Mucosa of gallbladder (tissue), 1 donor: Measurements from ENCODE around the gene ARMC12. TPM values are rescaled to one million over a fixed set of nuclear protein-coding genes. Genes with fewer than 3 reads are reported as not detected.
"Not testable (repeated sequence)": the region's sequence is repeated elsewhere in the genome, so short reads cannot be mapped to it uniquely, and the experiment has no call there.

Experiments used
- DNase-seq: peaks from one replicate; pipeline ENCODE4 v3.0.0-alpha.2; 2020; ENCODE audit warnings: low spot score
- total RNA-seq: library from RNA; stranded (reverse); gene quantifications from one replicate; pipeline ENCODE4 v1.2.1, GENCODE V29; 2021
- donor health status: DM: no; HTN: no; CAD: no.

ARMC12 gene, protein sequence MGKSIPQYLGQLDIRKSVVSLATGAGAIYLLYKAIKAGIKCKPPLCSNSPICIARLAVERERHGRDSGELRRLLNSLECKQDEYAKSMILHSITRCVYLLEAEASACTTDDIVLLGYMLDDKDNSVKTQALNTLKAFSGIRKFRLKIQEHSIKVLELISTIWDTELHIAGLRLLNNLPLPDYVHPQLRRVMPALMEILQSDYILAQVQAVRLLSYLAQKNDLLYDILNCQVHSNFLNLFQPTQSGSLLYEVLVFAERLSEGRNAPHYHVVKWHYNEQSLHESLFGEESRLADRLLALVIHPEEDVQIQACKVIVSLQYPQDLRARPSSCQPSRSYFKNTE
- total RNA-seq: 1.1 TPM

DNA sequence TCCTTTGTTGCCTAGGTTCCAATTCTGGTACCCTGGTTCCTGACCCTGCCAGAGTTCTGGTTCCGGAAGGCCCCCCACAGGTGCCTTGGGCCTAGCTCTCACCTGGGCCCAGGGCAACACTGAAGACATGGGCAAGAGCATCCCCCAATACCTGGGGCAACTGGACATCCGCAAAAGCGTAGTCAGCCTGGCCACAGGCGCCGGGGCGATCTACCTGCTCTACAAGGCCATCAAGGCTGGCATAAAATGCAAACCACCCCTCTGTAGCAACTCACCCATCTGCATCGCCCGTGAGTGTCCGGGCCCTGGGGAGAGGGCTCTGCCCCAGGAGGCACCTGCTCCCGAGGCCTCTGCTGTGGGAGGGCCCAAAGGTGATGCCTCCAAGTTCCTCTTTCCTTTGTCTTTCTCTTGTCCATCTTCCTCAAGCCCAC, at the start of gene ARMC12:
TSS of gene ARMC12 (plus strand) at position 51 of the 431 bp plus-strand sequence. CDS start at position 128, 77 bp downstream.
- no peak for DNase-seq

DNA sequence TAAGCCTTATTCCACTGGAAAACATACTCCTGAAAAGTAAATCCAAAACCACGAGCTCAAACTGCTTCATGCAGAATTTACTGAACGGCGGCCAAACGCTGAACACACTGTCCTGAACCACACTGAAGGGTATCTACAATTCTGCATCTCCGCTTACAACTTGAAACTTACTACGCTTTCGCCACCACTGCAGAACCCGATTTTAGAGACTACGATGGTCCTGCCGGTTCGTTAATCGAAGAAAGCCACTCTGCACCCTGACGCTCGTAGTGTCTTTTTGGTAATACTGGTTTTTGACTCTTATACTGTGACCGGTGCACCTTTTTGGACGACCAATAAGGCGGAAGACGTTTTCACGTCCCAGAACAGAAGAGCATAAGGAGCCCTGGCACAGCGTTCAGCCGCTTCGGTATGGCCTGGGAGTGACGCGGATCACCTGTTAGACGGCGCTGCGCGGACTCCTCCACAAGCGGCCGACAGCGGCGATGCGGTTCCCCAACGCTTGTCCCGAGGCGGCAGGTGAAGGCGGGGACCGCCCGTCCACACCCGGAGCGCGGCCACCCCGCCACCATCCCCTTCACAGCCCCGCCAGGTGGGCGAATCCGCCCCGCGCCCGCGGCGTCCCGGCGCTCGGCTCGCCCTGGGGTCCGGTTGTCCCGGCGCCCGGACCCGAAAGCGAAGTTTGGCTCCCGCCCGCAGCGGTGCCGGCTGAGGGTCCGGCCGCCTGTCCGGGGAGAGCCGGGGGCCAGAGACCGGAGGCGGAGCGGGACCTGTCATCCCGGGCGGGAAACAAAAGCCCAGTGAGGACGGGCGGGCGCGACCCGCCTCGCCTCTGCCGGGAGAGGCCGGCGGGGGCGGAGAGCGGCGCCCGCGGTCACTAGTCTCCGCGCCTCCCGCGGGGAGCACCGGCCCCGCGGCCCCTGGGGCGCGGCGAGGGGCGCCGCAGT, 48.9 kb upstream of the ARMC12 start:
- DNase-seq: peak; percentile 50

DNA sequence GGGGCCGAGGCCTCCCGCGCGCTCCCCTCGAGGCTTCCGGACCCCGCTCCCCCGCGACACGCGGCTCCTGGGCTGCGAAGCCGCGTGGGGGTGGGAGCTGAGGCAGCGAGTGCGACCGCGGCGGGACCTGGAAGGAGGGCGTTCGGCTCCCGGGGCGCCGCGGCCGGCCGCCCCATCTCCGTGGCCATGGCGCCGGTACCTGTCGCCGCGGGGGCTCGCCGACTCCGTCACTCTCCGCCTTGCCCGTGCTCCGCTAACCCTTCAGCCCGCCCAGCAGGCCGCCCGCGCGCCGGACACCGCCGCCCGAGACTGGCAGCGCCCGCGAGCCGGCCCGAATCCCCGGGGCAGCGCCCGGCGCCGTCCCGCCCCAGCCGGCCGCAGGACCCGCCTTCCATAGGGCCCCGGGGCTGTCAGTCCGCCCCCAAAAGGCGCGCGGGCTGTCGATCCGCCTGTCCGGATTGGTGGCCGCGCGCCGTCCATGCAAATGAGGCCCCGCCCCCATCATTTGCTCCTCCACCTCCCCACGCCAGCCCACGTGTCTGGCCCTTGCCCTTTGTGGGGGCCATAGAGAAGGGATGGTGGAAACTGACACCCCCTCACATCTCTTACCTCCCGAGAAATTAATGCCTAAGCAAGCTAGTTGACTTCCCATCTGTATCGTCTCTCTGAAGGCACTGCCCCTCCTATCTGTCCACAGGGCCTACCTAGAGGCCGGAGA, 48.1 kb upstream of the ARMC12 start, which contains the start of gene FKBP5:
TSS of gene FKBP5 (minus strand) at position 311 of the 718 bp plus-strand sequence. CDS start 46,091 bp downstream, outside the sequence.
- DNase-seq: peak; percentile 94

DNA sequence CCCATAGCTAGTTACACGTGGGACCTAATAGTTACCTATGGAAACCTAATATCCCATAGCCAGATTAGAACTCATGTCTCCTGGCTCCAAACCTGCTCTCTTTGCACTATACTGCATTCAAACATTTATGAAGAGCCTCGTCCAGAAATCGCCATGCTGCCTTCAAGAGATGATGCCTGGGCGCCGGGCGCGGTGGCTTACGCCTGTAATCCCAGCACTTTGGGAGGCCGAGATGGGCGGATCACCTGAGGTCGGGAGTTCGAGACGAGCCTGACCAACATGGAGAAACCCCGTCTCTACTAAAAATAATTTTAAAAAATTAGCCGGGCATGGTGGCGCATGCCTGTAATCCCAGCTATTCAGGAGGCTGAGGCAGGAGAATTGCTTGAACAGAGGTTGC, 46.8 kb upstream of the ARMC12 start:
- DNase-seq: not testable (repeated sequence)

DNA sequence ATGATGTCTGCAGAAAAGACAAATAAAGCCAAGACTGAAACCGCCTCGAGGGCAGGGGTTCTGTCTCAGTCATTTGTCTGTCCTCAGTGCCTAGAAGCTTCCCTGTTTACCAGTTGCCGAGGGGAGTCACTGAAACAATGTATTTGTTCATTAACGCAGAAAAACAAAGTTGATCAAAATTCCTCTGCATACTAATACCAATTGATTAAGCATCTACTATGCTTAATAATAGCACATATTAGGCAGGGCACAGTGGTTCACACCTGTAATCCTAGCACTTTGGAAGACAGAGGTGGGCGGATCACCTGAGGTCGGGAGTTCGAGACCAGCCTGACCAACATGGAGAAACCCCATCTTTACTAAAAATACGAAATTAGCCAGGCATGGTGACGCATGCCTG, 46.3 kb upstream of the ARMC12 start:
- no peak for DNase-seq

DNA sequence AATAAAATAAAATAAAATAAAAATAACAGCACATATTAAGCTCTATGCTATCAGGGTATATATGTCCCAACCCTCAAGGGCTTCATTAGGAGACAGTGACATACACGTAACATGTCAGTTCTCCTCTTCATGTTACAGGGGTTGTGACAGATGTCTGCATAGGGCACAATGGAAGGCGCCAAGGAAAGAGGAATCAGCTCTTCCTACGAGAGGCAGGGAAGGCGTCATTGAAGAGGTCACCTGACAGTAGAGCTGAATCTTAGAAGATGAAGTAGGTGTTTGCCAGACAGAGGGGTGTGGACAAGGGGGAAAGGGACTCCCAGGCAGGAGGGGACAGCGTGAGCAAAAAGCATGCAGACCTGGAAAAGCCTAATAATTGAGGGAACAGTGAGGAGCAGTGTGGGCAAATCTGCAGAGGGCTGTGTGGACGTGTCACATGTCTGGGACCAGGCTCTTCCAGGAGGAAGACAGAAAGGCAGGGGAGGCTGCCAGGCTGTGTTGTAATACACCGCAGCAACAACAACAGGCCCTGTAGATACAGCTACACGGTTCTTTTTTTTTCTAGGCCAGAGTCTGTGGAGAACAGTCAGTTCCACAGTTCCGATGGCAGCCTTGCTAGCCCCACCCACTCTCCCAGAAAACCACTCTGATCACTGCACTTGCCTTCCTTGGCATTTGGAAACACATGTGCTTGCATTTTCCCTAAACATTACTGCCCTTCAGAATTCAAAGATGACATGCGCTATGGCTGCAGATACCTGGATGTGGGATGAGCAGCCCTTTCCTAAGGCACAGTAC, 45.6 kb upstream of the ARMC12 start:
- DNase-seq: peak; percentile 86

DNA sequence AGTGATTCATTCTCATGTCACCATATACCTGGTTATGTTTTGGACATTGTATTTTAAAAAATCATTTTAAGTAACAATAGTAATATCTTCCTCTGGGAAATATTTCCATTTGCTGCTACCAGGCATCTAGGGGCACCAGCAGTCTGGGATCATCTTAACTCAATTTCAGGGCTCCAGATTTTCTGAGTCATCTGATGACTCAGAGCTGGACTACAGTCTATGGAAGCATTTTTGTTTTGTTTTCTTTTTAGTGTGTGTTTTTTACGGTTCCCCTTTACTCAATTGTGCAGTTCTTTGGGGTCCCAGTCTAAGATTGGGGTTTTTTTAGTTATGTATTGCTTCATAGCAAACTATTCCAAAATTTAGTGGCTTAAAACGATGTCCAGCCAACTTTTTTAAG, 42.4 kb upstream of the ARMC12 start:
- no peak for DNase-seq

DNA sequence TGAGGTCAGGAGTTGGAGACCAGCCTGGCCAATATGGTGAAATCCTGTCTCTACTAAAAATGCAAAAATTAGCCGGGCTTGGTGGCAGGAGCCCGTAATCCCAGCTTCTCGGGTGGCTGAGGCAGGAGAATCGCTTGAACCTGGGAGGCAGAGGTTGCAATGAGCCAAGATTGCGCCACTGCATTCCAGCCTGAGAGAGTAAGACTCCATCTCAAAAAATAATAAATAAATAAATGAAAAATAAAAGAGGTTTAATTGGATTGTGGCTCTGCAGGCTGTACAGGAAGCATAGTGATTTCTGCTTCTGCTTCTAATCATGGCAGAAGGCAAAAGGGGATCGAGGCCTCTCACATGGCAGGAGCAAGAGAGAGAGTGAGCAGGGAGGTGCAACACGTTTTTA, 38.4 kb upstream of the ARMC12 start:
- DNase-seq: not testable (repeated sequence)

DNA sequence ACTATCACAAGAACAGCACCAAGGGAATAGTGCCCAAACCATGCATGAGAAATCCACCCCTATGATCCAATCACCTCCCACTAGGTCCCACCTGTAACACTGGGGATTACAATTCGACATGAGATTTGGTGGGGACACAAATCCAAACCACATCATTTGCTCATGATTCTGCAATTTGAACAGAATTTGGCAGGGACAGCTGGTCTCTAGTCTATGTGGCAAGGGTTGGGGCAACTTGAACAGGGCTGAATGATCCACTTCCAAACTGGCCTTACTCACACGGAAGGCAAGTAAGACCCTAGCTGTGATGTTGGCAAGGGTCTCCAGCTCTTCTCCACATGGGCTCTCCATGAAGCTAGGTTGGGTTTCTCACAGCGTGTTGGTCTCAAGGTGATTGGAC, 38.0 kb upstream of the ARMC12 start:
- DNase-seq: no peak

DNA sequence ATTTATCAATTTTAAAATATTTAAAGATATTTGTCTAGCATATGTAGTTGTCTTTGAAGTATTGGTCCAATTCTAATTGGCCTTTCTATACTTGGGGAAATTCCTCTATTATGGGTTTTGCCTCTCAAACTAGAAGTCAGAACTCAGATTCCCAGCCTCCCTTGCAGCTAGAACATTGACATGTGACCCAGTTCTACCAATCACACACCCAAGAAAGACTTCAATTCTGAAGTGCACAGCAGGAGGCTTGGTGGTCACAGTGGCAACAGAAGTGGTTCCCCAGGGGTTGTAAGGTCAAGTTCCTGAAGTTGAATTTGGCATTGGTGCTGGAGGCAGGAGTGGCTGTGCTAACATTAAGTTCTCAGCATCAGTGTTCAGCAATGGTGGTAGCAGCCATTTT, 33.3 kb upstream of the ARMC12 start:
- DNase-seq: no peak

DNA sequence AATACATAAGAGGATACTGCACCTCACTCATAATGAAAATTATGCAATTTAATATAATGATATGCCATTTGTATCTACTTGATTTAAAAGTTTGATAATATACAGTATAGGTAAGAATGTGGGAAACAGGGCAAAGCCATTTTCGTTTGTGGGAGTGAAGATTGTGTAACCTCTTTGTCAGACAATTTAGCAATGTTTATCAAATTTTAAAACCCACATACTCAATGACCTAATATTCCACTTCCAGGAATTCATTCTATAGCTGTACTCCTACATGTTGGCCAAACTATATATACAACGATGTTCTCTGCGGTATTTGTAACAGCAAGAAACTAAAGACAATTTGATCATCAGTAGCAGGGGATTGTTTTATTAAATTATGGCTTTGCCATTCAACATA, 30.4 kb upstream of the ARMC12 start:
- no peak for DNase-seq

DNA sequence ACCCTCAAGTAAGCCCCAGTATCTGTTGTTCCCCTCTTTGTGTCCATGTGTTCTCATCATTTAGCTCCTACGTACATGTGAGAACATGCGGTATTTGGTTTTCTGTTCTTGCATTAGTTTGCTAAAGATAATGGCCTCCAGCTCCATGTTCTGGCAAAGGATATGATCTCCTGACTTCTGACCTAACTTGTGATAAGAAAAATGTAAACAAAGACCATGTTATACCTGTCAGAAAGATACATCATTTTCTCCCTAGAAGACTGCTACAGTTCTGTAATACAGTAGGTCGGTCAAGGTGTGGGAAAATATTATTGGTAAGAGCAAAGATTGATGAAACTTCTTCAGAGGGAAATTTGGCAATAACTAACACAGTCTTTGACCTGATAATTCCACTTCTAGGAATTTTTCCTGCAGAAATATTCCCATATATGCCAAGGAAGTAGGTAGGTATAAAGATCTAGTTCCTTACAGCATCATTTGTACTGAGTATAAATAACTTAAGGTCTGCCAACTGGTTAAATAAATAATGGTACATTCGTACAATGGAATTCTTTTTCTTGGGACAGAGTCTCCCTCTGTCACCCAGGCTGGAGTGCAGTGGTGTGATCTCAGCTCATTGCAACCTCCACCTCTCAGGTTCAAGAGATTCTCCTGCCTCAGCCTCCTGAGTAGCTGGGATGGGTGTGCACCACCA, 29.0 kb upstream of the ARMC12 start:
- DNase-seq: no peak

DNA sequence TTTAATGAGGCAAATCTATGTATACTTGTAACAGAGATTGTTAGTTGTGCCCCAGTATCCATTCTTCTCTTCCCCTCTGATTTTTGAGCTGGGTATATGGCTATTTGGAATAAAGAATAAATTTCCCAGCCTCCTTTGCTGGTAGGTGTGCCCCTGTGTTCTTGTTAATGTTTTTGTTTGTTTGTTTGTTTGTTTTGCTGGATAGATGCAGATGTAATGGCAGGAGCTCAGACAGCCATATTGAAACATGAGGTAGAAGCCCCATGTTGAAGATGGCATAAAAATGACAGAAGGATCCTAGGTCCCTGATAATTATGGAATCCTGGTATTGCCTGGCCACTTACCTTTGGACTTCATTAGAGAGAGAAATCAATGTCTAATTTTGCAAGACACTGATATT, 28.2 kb upstream of the ARMC12 start:
- no peak for DNase-seq

DNA sequence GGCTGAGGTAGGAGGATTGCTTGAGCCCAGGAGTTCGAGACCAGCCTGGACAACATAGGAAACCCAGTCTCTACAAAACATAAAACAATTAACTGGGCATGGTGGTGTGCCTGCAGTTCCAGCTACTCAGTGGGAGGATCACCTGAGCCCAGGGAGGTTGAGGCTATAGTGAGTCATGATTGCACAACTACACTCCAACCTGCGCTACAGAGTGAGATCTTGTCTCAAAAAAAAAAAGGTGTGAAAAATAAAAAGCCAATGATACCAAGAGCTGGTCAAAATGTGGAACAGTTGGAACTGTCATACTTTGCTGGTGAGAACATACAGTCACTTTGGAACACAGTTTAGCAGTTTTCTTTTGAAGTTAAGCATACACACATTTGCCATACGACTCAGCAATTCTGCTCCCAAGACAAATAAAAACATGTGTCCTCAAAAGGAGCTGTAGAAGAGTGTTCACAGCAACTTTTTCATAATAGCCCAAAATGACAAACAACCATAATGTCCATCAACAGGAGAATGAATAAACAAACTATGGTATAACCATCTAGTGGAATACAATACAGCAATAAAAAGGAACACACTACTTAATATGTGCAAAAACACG, 26.5 kb upstream of the ARMC12 start:
- no peak for DNase-seq

DNA sequence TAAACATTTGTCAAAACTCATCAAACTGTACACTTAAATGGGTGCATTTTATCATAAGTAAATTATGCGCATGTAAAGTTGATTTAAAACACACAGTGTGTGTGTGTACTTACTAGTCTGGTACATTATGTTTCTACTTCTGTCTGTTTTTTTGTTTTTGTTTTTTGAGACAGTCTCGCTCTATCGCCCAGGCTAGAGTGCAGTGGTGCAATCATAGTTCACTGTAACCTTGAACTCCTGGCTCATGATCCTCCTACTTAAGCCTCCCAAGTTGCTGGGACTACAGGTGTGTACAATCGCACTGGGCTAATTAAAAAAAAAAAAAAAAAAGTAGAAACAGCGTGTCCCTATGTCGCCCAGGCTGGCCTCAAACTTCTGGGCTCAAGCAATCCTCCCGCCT, 25.1 kb upstream of the ARMC12 start:
- DNase-seq: no peak

DNA sequence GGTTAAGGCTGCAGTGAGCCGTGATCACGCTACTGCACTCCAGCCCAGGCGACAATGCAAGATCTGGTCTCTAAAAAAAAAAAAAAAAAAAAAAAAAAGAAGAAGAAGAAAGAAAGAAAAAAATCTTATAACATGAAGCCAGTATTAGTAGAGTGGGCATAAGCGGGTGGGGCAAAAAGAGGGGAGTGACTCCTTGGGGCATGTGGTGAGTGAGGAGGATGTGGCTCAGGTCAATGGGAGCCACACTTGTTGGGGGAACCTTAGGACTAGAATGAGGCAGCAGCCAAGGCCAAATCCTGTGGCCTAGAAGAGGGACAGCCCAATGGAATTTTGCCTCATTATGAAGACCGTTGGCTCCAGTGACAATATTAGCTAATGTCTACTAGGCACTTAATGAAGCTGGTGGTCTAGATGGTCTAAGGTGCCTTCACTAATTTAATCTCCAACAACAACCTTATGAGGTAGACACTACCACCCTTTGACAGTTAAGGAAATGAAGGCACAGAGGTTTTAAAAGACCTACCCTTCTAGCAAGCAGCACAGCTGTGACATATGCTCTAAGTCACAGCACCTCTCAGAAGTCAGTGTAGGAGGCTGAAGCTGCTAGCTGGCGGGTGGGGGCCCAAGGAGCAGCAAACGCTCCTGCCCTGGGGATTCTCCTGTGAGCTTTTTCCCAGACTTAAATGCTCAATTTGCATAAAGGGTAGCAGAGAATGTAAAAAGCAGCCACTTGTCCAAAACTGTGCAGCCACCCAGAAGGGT, 23.6 kb upstream of the ARMC12 start:
- DNase-seq: no peak

DNA sequence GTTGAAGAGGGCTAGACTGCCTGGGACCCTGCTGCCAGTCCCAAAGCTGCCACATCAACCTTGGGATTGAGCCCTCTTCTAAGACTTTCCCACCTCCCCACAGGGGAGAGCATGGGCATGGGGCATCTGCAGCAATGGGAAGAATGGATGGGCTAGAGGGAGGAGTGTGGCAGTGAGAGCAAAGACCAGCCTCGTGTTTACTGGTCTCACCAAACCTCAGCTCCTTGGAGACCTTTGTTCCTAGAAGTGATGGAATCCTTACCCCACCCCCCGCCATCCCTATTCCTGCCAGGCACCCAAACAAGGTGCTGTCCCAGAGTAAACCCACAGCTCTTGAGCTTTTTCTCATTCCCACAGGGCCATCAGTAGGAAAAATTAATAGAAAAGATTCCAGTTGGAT, 20.0 kb upstream of the ARMC12 start:
- DNase-seq: no peak

DNA sequence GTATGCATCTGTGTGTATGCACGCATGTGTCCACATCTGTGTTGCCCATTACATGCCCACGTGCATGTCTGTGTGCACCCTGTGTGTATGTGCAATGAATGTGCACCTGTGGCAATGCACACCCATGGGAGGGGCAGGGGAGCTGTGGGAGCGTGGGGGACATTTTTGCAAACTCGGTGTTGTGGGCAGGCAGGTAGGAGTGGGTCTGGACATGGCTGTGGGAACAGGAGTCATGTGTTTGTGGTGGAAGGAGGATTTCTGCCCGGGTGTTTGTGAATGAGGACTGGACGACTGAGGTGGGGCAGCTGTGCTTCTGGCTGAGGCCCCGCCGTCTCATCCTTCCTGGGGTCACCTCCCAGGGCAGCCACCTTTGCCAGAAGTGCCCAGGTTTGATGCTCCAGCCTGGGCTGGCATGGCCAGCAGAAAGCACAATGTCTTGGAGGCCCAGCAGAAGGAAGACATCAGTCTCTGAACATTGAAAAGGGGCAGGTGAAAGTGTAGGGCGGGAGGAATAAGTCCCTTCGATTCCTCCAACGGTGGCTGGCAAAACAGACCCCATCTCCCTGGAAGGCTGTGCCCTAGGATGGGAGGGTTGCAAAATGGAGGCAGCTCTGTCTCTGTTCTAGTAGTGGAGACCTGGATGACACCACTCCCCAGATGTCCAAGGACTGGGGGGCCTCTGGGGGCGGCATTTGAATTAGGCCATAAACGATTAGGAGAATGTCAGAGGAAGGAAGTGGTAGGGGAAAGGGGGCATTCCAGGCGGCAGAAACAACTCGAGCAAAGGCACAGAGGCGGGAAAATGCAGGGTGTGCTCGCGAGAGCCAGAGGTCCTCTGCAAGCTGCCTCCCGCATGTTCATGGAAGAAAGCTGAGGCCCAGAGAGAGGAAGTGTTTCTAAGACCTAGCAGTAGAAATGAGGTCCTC, 19.1 kb upstream of the ARMC12 start:
- no peak for DNase-seq
